Effector CD8-positive, alpha-beta T cell (primary cell): Measurements from ENCODE around the gene TSPY10.
"Not testable (repeated sequence)": the region's sequence is repeated elsewhere in the genome, so short reads cannot be mapped to it uniquely, and the experiment has no call there.

Experiments
- DNase-seq: peaks from one replicate; lab custom pipeline; 2025; lab: John Stamatoyannopoulos, UW
- total RNA-seq, 4 experiments: gene quantifications; one replicate each; lab custom pipeline; 2026; lab: John Stamatoyannopoulos, UW

Gene TSPY10
- 0 reads per million in 4 experiments for total RNA-seq

DNA sequence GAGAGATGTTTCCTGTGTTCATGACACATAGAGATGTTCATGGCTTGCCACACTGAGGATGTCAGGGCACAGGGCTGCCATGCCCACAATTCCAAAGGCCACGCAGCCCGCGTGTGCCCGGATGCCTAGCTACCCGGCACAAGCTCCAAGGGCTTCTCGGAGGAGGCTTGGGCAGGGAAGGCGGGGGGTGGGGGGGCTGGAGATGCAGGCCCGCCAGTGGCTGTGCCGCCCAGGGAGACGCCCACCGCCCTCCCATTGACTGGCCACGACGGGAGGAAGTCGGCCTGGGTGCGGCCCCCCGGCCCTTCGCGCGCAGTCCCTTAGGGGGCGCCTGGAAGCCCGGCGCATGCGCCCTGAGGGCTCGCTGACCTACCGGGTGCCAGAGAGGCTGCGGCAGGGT lies at the start of gene TSPY10:
Gene TSPY10 (plus strand): TSS at position 301 of the 400 bp plus-strand sequence. CDS start 46 bp downstream, at position 347.
- DNase-seq: not testable (repeated sequence)

DNA sequence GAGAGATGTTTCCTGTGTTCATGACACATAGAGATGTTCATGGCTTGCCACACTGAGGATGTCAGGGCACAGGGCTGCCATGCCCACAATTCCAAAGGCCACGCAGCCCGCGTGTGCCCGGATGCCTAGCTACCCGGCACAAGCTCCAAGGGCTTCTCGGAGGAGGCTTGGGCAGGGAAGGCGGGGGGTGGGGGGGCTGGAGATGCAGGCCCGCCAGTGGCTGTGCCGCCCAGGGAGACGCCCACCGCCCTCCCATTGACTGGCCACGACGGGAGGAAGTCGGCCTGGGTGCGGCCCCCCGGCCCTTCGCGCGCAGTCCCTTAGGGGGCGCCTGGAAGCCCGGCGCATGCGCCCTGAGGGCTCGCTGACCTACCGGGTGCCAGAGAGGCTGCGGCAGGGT lies 40.7 kb upstream of the TSPY10 start, which contains the start of gene TSPY9:
Gene TSPY9 (plus strand): TSS at position 301 of the 400 bp plus-strand sequence. CDS start 46 bp downstream, at position 347.
- DNase-seq: not testable (repeated sequence)

- DNase-seq: not testable (repeated sequence)
Measured at GRCh38 chrY:9504396-9504795, 23.3 kb upstream of the TSPY10 start.

GRCh38 chrY:9516287-9516686 lies 11.4 kb upstream of the TSPY10 start:
- not testable (repeated sequence) for DNase-seq
